ENCODE data around the gene DTX3. TPM values are rescaled to one million over a fixed set of nuclear protein-coding genes. Genes with fewer than 3 reads are reported as not detected.
A peak's percentile ranks its signal among the peaks of the same experiment; 100 is the strongest.

Gene DTX3
- total and polyA plus RNA-seq, 7 experiments from 2014 or later, result 5.3 to 42.5 (median 25.5) TPM

- H3K4me1 Mint-ChIP-seq, result peaks cover 22 to 44% (median 29%) of the 10 kb centered on the region in 7 donors
- ChIA-PET CTCF (interaction anchor here (0.7 to 1.7 kb wide), 2 partner anchors 41 to 42 kb away, joined by 3 to 8 read pairs; no protein-coding TSS in a partner anchor), POLR2A (no interaction called here)
- H3K27me3 ChIP-seq (ENCODE audit: control insufficient read depth in 2 of 2, insufficient read depth in 2 of 2, low read length in 2 of 2), result peaks cover 17 to 61% of the 10 kb centered on the region in 2 donors
- intact Hi-C loops (cut with micrococcal nuclease), result loop anchor here in 1 of 2 donors (10.0 kb wide), 1 partner anchor 379 kb away; no protein-coding TSS in a partner anchor
- peaks cover 84 to 99% (median 89%) of the 10 kb centered on the region in 5 donors for H3K27me3 Mint-ChIP-seq
- no peaks in the 10 kb centered on the region for H3K9me3 ChIP-seq (ENCODE audit: control insufficient read depth in 2 of 3, low read length in 3 of 3)
- H3K27ac Mint-ChIP-seq, result no peak overlapping the region
- no peaks in the 10 kb centered on the region for H3K36me3 ChIP-seq (ENCODE audit: control insufficient read depth in 2 of 3, insufficient read depth in 3 of 3, low read length in 3 of 3)
- H3K36me3 Mint-ChIP-seq, result peaks cover 0 to 5% (median 0%) of the 10 kb centered on the region in 5 donors
- H3K4me3 ChIP-seq (ENCODE audit: low read length), result no peak overlapping the region
- ATAC-seq (no peak), DNase-seq (peak in 1 of 9 donors; percentile 8)
- H3K9me3 Mint-ChIP-seq, result no peaks in the 10 kb centered on the region
- no peak overlapping the region for H3K27ac ChIP-seq (ENCODE audit: low read depth, low read length)
- H3K4me3 Mint-ChIP-seq, result peak overlapping the region in 1 of 10 donors; percentile 9
- H3K4me1 ChIP-seq (ENCODE audit: control insufficient read depth in 2 of 2, insufficient read depth in 2 of 2, low read length in 2 of 2), result peaks cover 20 to 30% of the 10 kb centered on the region in 2 donors
Measured at GRCh38 chr12:57623811-57624390, 19.3 kb downstream of the DTX3 start.

- Mint-ChIP-seq H3K36me3 (peaks cover 0 to 5% (median 0%) of the 10 kb centered on the region in 5 donors), H3K9me3 (no peaks in the 10 kb centered on the region), H3K4me3 (no peak overlapping the region), H3K27me3 (peaks cover 81 to 98% (median 86%) of the 10 kb centered on the region in 5 donors), H3K4me1 (peaks cover 19 to 39% (median 24%) of the 10 kb centered on the region in 7 donors), H3K27ac (no peak overlapping the region)
- H3K27ac ChIP-seq (ENCODE audit: low read depth, low read length), result no peak overlapping the region
- ATAC-seq (no peak), DNase-seq (peak in 1 of 9 donors; percentile 15)
- ChIA-PET CTCF (interaction anchor here (0.9 to 1.7 kb wide), 2 partner anchors 41 to 101 kb away, joined by 3 to 8 read pairs; no protein-coding TSS in a partner anchor), POLR2A (interaction anchor here (1.1 kb wide), 2 partner anchors 10 to 40 kb away, joined by 3 read pairs; no protein-coding TSS in a partner anchor)
- H3K4me1 ChIP-seq (ENCODE audit: control insufficient read depth in 2 of 2, insufficient read depth in 2 of 2, low read length in 2 of 2), result peaks cover 16 to 26% of the 10 kb centered on the region in 2 donors
- H3K27me3 ChIP-seq (ENCODE audit: control insufficient read depth in 2 of 2, insufficient read depth in 2 of 2, low read length in 2 of 2), result peaks cover 17 to 61% of the 10 kb centered on the region in 2 donors
- H3K36me3 ChIP-seq (ENCODE audit: control insufficient read depth in 2 of 3, insufficient read depth in 3 of 3, low read length in 3 of 3), result no peaks in the 10 kb centered on the region
- no peak overlapping the region for H3K4me3 ChIP-seq (ENCODE audit: low read length)
- intact Hi-C loops (cut with micrococcal nuclease), result loop anchor here in 1 of 2 donors (10.0 kb wide), 1 partner anchor 380 kb away; no protein-coding TSS in a partner anchor
- H3K9me3 ChIP-seq (ENCODE audit: control insufficient read depth in 2 of 3, low read length in 3 of 3), result no peaks in the 10 kb centered on the region
Measured at GRCh38 chr12:57624441-57625220, 20.0 kb downstream of the DTX3 start.

GRCh38 chr12:57625261-57626032 is 20.8 kb downstream of the DTX3 start:
- Mint-ChIP-seq H3K9me3 (no peaks in the 10 kb centered on the region), H3K27ac (no peak overlapping the region), H3K36me3 (peaks cover 0 to 5% (median 0%) of the 10 kb centered on the region in 5 donors), H3K27me3 (peaks cover 82 to 98% (median 86%) of the 10 kb centered on the region in 5 donors), H3K4me1 (peaks cover 16 to 33% (median 19%) of the 10 kb centered on the region in 7 donors), H3K4me3 (no peak overlapping the region)
- intact Hi-C loops (cut with micrococcal nuclease), result loop anchor here in 1 of 2 donors (10.0 kb wide), 1 partner anchor 381 kb away; no protein-coding TSS in a partner anchor
- H3K4me3 ChIP-seq (ENCODE audit: low read length), result no peak overlapping the region
- ATAC-seq, result no peak
- H3K9me3 ChIP-seq (ENCODE audit: control insufficient read depth in 2 of 3, low read length in 3 of 3), result no peaks in the 10 kb centered on the region
- H3K36me3 ChIP-seq (ENCODE audit: control insufficient read depth in 2 of 3, insufficient read depth in 3 of 3, low read length in 3 of 3), result no peaks in the 10 kb centered on the region
- peaks cover 13 to 18% of the 10 kb centered on the region in 2 donors for H3K4me1 ChIP-seq (ENCODE audit: control insufficient read depth in 2 of 2, insufficient read depth in 2 of 2, low read length in 2 of 2)
- ChIA-PET CTCF (interaction anchor here (0.8 to 1.7 kb wide), 4 partner anchors 41 to 167 kb away, joined by 3 to 8 read pairs (median 3); no protein-coding TSS in a partner anchor), POLR2A (interaction anchor here (1.1 kb wide), 2 partner anchors 9 to 41 kb away, joined by 3 read pairs; no protein-coding TSS in a partner anchor)
- H3K27me3 ChIP-seq (ENCODE audit: control insufficient read depth in 2 of 2, insufficient read depth in 2 of 2, low read length in 2 of 2), result peaks cover 12 to 53% of the 10 kb centered on the region in 2 donors
- no peak overlapping the region for H3K27ac ChIP-seq (ENCODE audit: low read depth, low read length)
- peak in 1 of 9 donors; percentile 14 for DNase-seq

- peaks cover 8 to 48% of the 10 kb centered on the region in 2 donors for H3K27me3 ChIP-seq (ENCODE audit: control insufficient read depth in 2 of 2, insufficient read depth in 2 of 2, low read length in 2 of 2)
- POLR2A ChIA-PET, result no interaction called here
- Mint-ChIP-seq H3K4me1 (peaks cover 7 to 24% (median 10%) of the 10 kb centered on the region in 7 donors), H3K36me3 (peaks cover 0 to 5% (median 0%) of the 10 kb centered on the region in 5 donors), H3K4me3 (peak overlapping the region in 2 of 10 donors; percentile 14 to 29), H3K27me3 (peaks cover 82 to 98% (median 86%) of the 10 kb centered on the region in 5 donors), H3K9me3 (no peaks in the 10 kb centered on the region), H3K27ac (no peak overlapping the region)
- DNase-seq (peak in 1 of 9 donors; percentile 18), ATAC-seq (no peak)
- no peak overlapping the region for H3K27ac ChIP-seq (ENCODE audit: low read depth, low read length)
- no peak overlapping the region for H3K4me3 ChIP-seq (ENCODE audit: low read length)
- peaks cover 4 to 9% of the 10 kb centered on the region in 2 donors for H3K4me1 ChIP-seq (ENCODE audit: control insufficient read depth in 2 of 2, insufficient read depth in 2 of 2, low read length in 2 of 2)
- H3K36me3 ChIP-seq (ENCODE audit: control insufficient read depth in 2 of 3, insufficient read depth in 3 of 3, low read length in 3 of 3), result no peaks in the 10 kb centered on the region
- CTCF ChIA-PET, result interaction anchor here (0.8 to 1.0 kb wide), 3 partner anchors 42 to 168 kb away, joined by 3 read pairs; no protein-coding TSS in a partner anchor
- H3K9me3 ChIP-seq (ENCODE audit: control insufficient read depth in 2 of 3, low read length in 3 of 3), result no peaks in the 10 kb centered on the region
- intact Hi-C loops (cut with micrococcal nuclease), result loop anchor here in 1 of 2 donors (10.0 kb wide), 1 partner anchor 382 kb away; no protein-coding TSS in a partner anchor
Measured at GRCh38 chr12:57626111-57626920, 21.7 kb downstream of the DTX3 start.

GRCh38 chr12:57626921-57627445 is 22.4 kb downstream of the DTX3 start:
- Mint-ChIP-seq H3K27ac (no peak overlapping the region), H3K36me3 (peaks cover 0 to 3% (median 0%) of the 10 kb centered on the region in 5 donors), H3K4me3 (peak overlapping the region in 7 of 10 donors; percentile 9 to 69 (median 41)), H3K27me3 (peaks cover 78 to 97% (median 84%) of the 10 kb centered on the region in 5 donors), H3K4me1 (peaks cover 4 to 19% (median 7%) of the 10 kb centered on the region in 7 donors), H3K9me3 (no peaks in the 10 kb centered on the region)
- H3K4me3 ChIP-seq (ENCODE audit: low read length), result no peak overlapping the region
- ATAC-seq (no peak), DNase-seq (peak in 1 of 9 donors; percentile 19)
- ChIA-PET POLR2A (interaction anchor here (0.6 to 1.2 kb wide), 2 partner anchors 12 to 42 kb away, joined by 3 to 4 read pairs; no protein-coding TSS in a partner anchor), CTCF (interaction anchor here (0.7 to 1.3 kb wide), 5 partner anchors 34 to 164 kb away, joined by 3 read pairs; partner anchors contain the start of gene TSPAN31)
- peaks cover 6 to 46% of the 10 kb centered on the region in 2 donors for H3K27me3 ChIP-seq (ENCODE audit: control insufficient read depth in 2 of 2, insufficient read depth in 2 of 2, low read length in 2 of 2)
- no peaks in the 10 kb centered on the region for H3K9me3 ChIP-seq (ENCODE audit: control insufficient read depth in 2 of 3, low read length in 3 of 3)
- no peak overlapping the region for H3K27ac ChIP-seq (ENCODE audit: low read depth, low read length)
- no peaks in the 10 kb centered on the region for H3K36me3 ChIP-seq (ENCODE audit: control insufficient read depth in 2 of 3, insufficient read depth in 3 of 3, low read length in 3 of 3)
- peaks cover 0 to 5% of the 10 kb centered on the region in 2 donors for H3K4me1 ChIP-seq (ENCODE audit: control insufficient read depth in 2 of 2, insufficient read depth in 2 of 2, low read length in 2 of 2)
- intact Hi-C loops (cut with micrococcal nuclease), result loop anchor here in 1 of 2 donors (10.0 kb wide), 1 partner anchor 382 kb away; no protein-coding TSS in a partner anchor

Data from naive thymus-derived CD4-positive, alpha-beta T cell (primary cell).